Psoas muscle (tissue), 8 donors: Measurements from ENCODE around the gene AFF3. TPM values are rescaled to one million over a fixed set of nuclear protein-coding genes. Genes with fewer than 3 reads are reported as not detected.

Experiments used
- ATAC-seq, 4 donors: fragments of 200-7000 bp; cut with Tn5 transposase; one replicate each; pipeline ENCODE4 v1.9.1; 2020; ENCODE audit warnings: moderate library complexity in 3 of 4, mild to moderate bottlenecking in 2 of 4
- DNase-seq, 2 donors: peaks; one replicate each; pipeline ENCODE4 v3.0.0-alpha.2; 2020
- H3K27ac ChIP-seq: fragments of 200-600 bp; one replicate; pipeline ENCODE4 v1.8.0; 2022
- H3K27me3 ChIP-seq, 3 donors: fragments of 200-600 bp in 1 of 3; one replicate each; pipeline versions ENCODE4 v1.6.1 to v1.8.0; 2013 to 2022; ENCODE audit warnings: low read length in 2 of 3, mild to moderate bottlenecking in 2 of 3, moderate library complexity in 1 of 3; ENCODE audit not compliant: insufficient read depth in 3 of 3
- H3K36me3 ChIP-seq, 2 donors: fragments of 200-600 bp in 1 of 2; one replicate each; pipeline versions ENCODE4 v1.6.1 to v1.8.0; 2013 to 2022; ENCODE audit warnings: low read depth in 1 of 2, mild to moderate bottlenecking in 1 of 2, moderate library complexity in 1 of 2; ENCODE audit not compliant: insufficient read depth in 1 of 2
- H3K4me1 ChIP-seq: fragments of 200-600 bp; one replicate; pipeline ENCODE4 v1.8.0; 2022
- H3K4me3 ChIP-seq: fragments of 200-600 bp; one replicate; pipeline ENCODE4 v1.8.0; 2022; ENCODE audit warnings: mild to moderate bottlenecking
- H3K9me3 ChIP-seq: fragments of 200-600 bp; one replicate; pipeline ENCODE4 v1.8.0; 2022
- WGBS, 3 donors: extraction: QIAGEN DNeasy Blood & Tissue Kit; methylation state at CpG; one replicate each; pipeline versions ENCODE4 v1.1.6 to v1.1.7; 2013; 5-methylcytosine and 5-hydroxymethylcytosine counted together
- intact Hi-C, 2 donors: fragments of 100-400 bp; cut with DNase I; formaldehyde crosslinking; loops; one replicate each; pipeline versions ENCODE4 v1.11.0 to v1.14.2; 2022
- polyA plus RNA-seq, 3 donors: library from polyadenylated mRNA; stranded (reverse); fragments of 200-250 nt; gene quantifications; one replicate each; pipeline ENCODE4 v1.2.3, GENCODE V29; 2013
- total RNA-seq, 4 donors: library from RNA; stranded (reverse); fragmentation: NEBNext Ultra II Directional in 2 of 4; extraction: Animal tissue kit (Norgen Biotek cat#: 25700) in 2 of 4; gene quantifications; one replicate each; pipeline versions ENCODE4 v1.2.1 to v1.2.4, GENCODE V29; 2021 to 2023
- TF ChIP-seq, protein P1 (sequence below): fragments of 200-600 bp; IDR thresholded peaks from one replicate; pipeline ENCODE4 v1.8.0; 2022; ENCODE audit warnings: antibody characterized with exemption
- donor health status: healthy with polysubstance abuse.
- donor health status: DM: no; HTN: no; CAD: no; lungs with moderate emphysema.
- donor health status: Bipolar disorder and iron deficiency.
- donor health status: healthy.
- donor health status: DM: yes; HTN: yes; CAD: no.
- donor health status: DM: no; HTN: no; CAD: no.
- donor health status: DM: no; HTN: no; CAD: no.
- donor health status: DM: yes; HTN: yes; CAD: no.

Gene AFF3
- total and polyA plus RNA-seq, 7 donors, result 0.08 to 2.9 (median 0.44) TPM

DNA sequence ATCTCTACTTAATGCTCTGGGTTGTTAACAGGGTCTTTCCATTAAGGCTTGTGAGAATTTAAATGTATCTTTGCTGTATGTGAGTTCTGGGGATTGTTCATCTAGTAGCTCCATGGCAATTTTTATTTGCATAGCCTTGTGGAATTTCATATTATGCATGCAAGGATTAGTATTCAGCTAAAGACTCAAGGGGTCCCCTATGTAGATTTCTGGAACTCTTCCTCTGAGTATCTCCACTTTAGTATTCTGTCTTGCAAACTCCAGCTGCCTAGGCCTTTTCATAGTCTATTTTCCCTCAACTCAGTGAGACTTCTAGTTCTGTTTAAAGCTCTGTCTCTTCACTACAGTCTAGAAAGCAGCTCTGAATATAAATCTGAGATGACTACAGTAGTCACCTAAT, 348.0 kb downstream of the AFF3 start:
- no peaks in the 10 kb centered on the region for H3K9me3 ChIP-seq
- H3K36me3 ChIP-seq, result no peaks in the 10 kb centered on the region
- no peak for DNase-seq
- no peaks in the 10 kb centered on the region for H3K4me1 ChIP-seq
- no peak overlapping the region for H3K4me3 ChIP-seq
- intact Hi-C loops, result no loop called here
- no peaks in the 10 kb centered on the region for H3K27me3 ChIP-seq
- no peak for ATAC-seq
- H3K27ac ChIP-seq, result no peak overlapping the region
- TF ChIP-seq, protein P1, sequence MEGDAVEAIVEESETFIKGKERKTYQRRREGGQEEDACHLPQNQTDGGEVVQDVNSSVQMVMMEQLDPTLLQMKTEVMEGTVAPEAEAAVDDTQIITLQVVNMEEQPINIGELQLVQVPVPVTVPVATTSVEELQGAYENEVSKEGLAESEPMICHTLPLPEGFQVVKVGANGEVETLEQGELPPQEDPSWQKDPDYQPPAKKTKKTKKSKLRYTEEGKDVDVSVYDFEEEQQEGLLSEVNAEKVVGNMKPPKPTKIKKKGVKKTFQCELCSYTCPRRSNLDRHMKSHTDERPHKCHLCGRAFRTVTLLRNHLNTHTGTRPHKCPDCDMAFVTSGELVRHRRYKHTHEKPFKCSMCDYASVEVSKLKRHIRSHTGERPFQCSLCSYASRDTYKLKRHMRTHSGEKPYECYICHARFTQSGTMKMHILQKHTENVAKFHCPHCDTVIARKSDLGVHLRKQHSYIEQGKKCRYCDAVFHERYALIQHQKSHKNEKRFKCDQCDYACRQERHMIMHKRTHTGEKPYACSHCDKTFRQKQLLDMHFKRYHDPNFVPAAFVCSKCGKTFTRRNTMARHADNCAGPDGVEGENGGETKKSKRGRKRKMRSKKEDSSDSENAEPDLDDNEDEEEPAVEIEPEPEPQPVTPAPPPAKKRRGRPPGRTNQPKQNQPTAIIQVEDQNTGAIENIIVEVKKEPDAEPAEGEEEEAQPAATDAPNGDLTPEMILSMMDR, result no peak

DNA sequence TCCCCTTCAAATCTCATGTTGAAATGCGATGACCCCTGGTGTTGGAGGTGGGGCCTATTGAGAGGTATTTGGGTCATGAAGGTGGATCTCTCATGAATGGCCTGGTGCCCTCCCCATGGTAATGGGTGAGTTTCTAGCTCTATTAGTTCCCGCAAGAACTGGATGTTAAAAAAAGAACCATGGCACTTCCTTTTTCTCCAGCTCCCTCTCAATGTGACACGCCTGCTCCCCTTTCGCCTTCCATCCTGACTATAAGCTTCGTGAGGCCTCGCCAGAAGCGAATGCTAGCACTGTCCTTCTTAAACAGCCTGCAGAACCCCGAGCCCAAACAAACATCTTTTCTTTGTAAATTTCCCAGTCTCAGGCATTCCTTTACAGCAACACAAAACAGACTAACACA, 349.4 kb downstream of the AFF3 start:
- Histone ChIP-seq H3K27ac (no peak overlapping the region), H3K27me3 (no peaks in the 10 kb centered on the region), H3K9me3 (no peaks in the 10 kb centered on the region), H3K4me1 (no peaks in the 10 kb centered on the region), H3K36me3 (no peaks in the 10 kb centered on the region), H3K4me3 (no peak overlapping the region)
- no peak for DNase-seq
- intact Hi-C loops, result no loop called here
- TF ChIP-seq, protein P1, result no peak
- ATAC-seq, result no peak
- WGBS, 3 donors, result 90 to 92% (median 91%) methylated on average over 8 of the region's 8 CpGs

DNA sequence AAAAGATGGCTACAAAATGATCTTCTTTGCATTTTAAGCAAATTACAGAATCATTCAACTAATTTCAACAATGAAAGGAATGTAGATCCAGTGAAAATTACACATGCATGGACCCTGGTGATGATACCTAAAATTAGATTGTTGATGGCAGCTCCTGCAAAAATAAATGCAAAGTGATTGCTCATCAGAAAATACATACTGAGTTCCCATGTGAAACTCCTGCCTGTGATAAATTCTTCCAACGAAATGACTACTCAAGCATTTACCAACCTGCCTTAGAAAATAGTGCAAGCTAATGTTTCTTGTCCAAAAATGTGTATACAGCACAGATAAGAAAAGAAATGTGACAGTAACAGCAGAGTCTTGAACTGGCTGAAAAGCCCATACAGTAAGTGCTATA, 352.5 kb downstream of the AFF3 start:
- peaks cover 0 to 6% (median 0%) of the 10 kb centered on the region in 3 donors for H3K27me3 ChIP-seq
- DNase-seq (no peak), ATAC-seq (no peak)
- TF ChIP-seq, protein P1, result no peak
- 40 to 58% (median 45%) methylated on average over 1 of the region's 1 CpG for WGBS, 3 donors
- intact Hi-C loops, result no loop called here
- H3K4me1 ChIP-seq, result no peaks in the 10 kb centered on the region
- no peak overlapping the region for H3K27ac ChIP-seq
- no peak overlapping the region for H3K4me3 ChIP-seq
- H3K36me3 ChIP-seq, result no peaks in the 10 kb centered on the region
- H3K9me3 ChIP-seq, result no peaks in the 10 kb centered on the region

DNA sequence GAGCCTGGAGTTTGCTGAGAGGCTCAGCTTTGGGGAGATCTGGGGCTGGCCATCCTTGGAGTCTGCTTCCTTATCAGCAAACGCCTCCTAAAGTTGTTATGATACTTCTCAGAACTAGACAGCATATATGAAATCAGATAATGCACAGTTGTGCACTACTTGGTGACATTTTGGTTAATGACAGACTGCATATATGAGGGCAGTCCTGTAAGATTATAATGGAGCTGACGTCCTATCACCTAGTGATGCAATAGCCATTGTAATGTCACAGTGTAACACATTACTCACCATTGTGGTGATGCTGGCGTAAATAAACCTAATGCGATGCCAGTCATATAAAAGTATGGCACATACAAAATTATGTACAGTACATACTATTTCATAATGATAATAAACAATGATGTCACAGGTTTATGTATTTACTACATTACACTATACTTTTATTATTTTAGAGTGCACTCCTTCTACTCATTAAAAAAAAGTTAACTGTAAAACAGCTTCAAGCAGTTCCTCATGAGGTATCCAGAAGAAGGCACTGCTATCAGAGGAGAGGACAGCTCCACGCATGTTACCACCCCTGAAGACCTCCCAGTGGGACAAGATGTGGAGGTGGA, 354.5 kb downstream of the AFF3 start:
- Histone ChIP-seq H3K27ac (no peak overlapping the region), H3K27me3 (peaks cover 0 to 6% (median 0%) of the 10 kb centered on the region in 3 donors), H3K36me3 (no peaks in the 10 kb centered on the region), H3K4me3 (no peak overlapping the region), H3K9me3 (no peaks in the 10 kb centered on the region), H3K4me1 (no peaks in the 10 kb centered on the region)
- DNase-seq (no peak), ATAC-seq (no peak)
- TF ChIP-seq, protein P1, result no peak
- WGBS, 3 donors, result 89 to 92% (median 91%) methylated on average over 5 of the region's 5 CpGs
- intact Hi-C loops, result no loop called here
